ENCODE data around the gene TMEM14A.

The TMEM14A gene

DNA sequence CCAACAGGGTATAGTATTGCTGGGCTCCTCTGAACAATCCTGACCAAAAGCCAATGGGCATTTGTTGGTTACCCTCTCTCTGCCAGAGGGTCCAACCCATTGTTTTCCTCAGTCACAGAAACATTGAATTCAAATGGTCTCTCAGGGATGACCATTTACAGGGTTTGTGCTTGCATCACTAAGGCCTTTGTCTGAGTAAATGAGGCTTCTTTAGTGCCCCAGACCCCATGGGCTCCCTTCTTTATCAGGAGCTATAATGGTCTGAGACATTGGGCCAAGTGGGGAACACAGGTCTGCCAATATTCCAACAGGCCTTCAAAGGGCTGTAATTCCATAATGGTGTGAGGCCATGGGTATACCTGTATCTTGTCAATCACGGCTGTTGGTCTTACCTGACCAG, 65.2 kb downstream of the TMEM14A start:
- no peak for DNase-seq (ENCODE audit: low read depth)

Data from HS-5 (cell line).